Activated T-helper 2 cell treated with anti-CD3 and anti-CD28 coated beads, Interferon-gamma antibody, Interleukin-2, Interleukin-4, amounts not matched to agents 10 μg/mL and 5 μg/mL and 100 μg/mL, durations not matched to agents 14 hours and 24 hours and 36 hours (primary cell): ENCODE measurements around the gene STAB2. TPM values are rescaled to one million over a fixed set of nuclear protein-coding genes. Genes with fewer than 3 reads are reported as not detected.

Experiments
- DNase-seq: peaks from one replicate; pipeline ENCODE4 v3.0.0; 2021; ENCODE audit warnings: low spot score
- H3K27ac Mint-ChIP-seq: one replicate; pipeline ENCODE4 v1.8.0; 2021; ENCODE audit warnings: mixed read lengths
- H3K27me3 Mint-ChIP-seq: one replicate; pipeline ENCODE4 v1.8.0; 2021; ENCODE audit warnings: low read depth, mixed read lengths
- H3K36me3 Mint-ChIP-seq: one replicate; pipeline ENCODE4 v1.8.0; 2021; ENCODE audit warnings: low read depth, mixed read lengths
- H3K4me1 Mint-ChIP-seq: one replicate; pipeline ENCODE4 v1.8.0; 2021; ENCODE audit warnings: low read depth, mixed read lengths
- H3K4me3 Mint-ChIP-seq: one replicate; pipeline ENCODE4 v1.8.0; 2021; ENCODE audit warnings: low read depth, mild to moderate bottlenecking, moderate library complexity, mixed read lengths
- H3K9me3 Mint-ChIP-seq: one replicate; pipeline ENCODE4 v1.8.0; 2021; ENCODE audit warnings: mixed read lengths
- intact Hi-C: fragments of 100-400 bp; cut with micrococcal nuclease; formaldehyde crosslinking; loops from one replicate; pipeline ENCODE4 v1.15.1; 2023
- total RNA-seq: library from RNA; stranded (reverse); gene quantifications from 2 replicates; pipeline ENCODE4 v1.2.3, GENCODE V29; 2022

Gene STAB2
- total RNA-seq, 1 donor from 2014 or later, result not detected

- no peak for DNase-seq
- Mint-ChIP-seq H3K4me1 (no peaks in the 10 kb centered on the region), H3K27me3 (peaks cover 10% of the 10 kb centered on the region), H3K9me3 (no peaks in the 10 kb centered on the region), H3K4me3 (no peak overlapping the region), H3K27ac (no peak overlapping the region), H3K36me3 (no peaks in the 10 kb centered on the region)
- intact Hi-C loops, result no loop called here
Measured at GRCh38 chr12:103751171-103751570, 164.1 kb downstream of the STAB2 start.

- H3K27me3 Mint-ChIP-seq, result peaks cover 10% of the 10 kb centered on the region
- no peak overlapping the region for H3K4me3 Mint-ChIP-seq
- H3K27ac Mint-ChIP-seq, result no peak overlapping the region
- H3K4me1 Mint-ChIP-seq, result no peaks in the 10 kb centered on the region
- DNase-seq, result no peak
- intact Hi-C loops, result no loop called here
- no peaks in the 10 kb centered on the region for H3K9me3 Mint-ChIP-seq
- no peaks in the 10 kb centered on the region for H3K36me3 Mint-ChIP-seq
Measured at GRCh38 chr12:103751600-103751999, 164.5 kb downstream of the STAB2 start.

GRCh38 chr12:103755425-103755824 is 168.4 kb downstream of the STAB2 start:
- Mint-ChIP-seq H3K4me3 (no peak overlapping the region), H3K4me1 (no peaks in the 10 kb centered on the region), H3K9me3 (no peaks in the 10 kb centered on the region), H3K27ac (no peak overlapping the region), H3K36me3 (no peaks in the 10 kb centered on the region), H3K27me3 (peaks cover 10% of the 10 kb centered on the region)
- intact Hi-C loops, result no loop called here
- no peak for DNase-seq

GRCh38 chr12:103756443-103756842 is 169.4 kb downstream of the STAB2 start:
- DNase-seq, result no peak
- H3K9me3 Mint-ChIP-seq, result no peaks in the 10 kb centered on the region
- no peaks in the 10 kb centered on the region for H3K4me1 Mint-ChIP-seq
- H3K27me3 Mint-ChIP-seq, result peaks cover 7% of the 10 kb centered on the region
- intact Hi-C loops, result no loop called here
- H3K27ac Mint-ChIP-seq, result no peak overlapping the region
- H3K4me3 Mint-ChIP-seq, result no peak overlapping the region
- H3K36me3 Mint-ChIP-seq, result no peaks in the 10 kb centered on the region

GRCh38 chr12:103757248-103757647 is 170.2 kb downstream of the STAB2 start:
- no peak for DNase-seq
- H3K27ac Mint-ChIP-seq, result no peak overlapping the region
- H3K36me3 Mint-ChIP-seq, result no peaks in the 10 kb centered on the region
- no peak overlapping the region for H3K4me3 Mint-ChIP-seq
- no peaks in the 10 kb centered on the region for H3K4me1 Mint-ChIP-seq
- intact Hi-C loops, result no loop called here
- peaks cover 3% of the 10 kb centered on the region for H3K27me3 Mint-ChIP-seq
- no peaks in the 10 kb centered on the region for H3K9me3 Mint-ChIP-seq

GRCh38 chr12:103758310-103759089 is 171.4 kb downstream of the STAB2 start:
- H3K36me3 Mint-ChIP-seq, result no peaks in the 10 kb centered on the region
- no peaks in the 10 kb centered on the region for H3K4me1 Mint-ChIP-seq
- intact Hi-C loops, result no loop called here
- no peaks in the 10 kb centered on the region for H3K9me3 Mint-ChIP-seq
- no peak overlapping the region for H3K27ac Mint-ChIP-seq
- no peaks in the 10 kb centered on the region for H3K27me3 Mint-ChIP-seq
- no peak overlapping the region for H3K4me3 Mint-ChIP-seq
- no peak for DNase-seq

GRCh38 chr12:103762473-103762872 is 175.4 kb downstream of the STAB2 start:
- Mint-ChIP-seq H3K27ac (no peak overlapping the region), H3K4me1 (peaks cover 4% of the 10 kb centered on the region), H3K36me3 (no peaks in the 10 kb centered on the region), H3K9me3 (no peaks in the 10 kb centered on the region), H3K4me3 (no peak overlapping the region), H3K27me3 (no peaks in the 10 kb centered on the region)
- no peak for DNase-seq
- intact Hi-C loops, result no loop called here

GRCh38 chr12:103765322-103765721 is 178.2 kb downstream of the STAB2 start:
- no peaks in the 10 kb centered on the region for H3K9me3 Mint-ChIP-seq
- intact Hi-C loops, result no loop called here
- no peaks in the 10 kb centered on the region for H3K36me3 Mint-ChIP-seq
- no peaks in the 10 kb centered on the region for H3K27me3 Mint-ChIP-seq
- H3K27ac Mint-ChIP-seq, result no peak overlapping the region
- H3K4me3 Mint-ChIP-seq, result no peak overlapping the region
- H3K4me1 Mint-ChIP-seq, result peaks cover 4% of the 10 kb centered on the region
- DNase-seq, result no peak

GRCh38 chr12:103766028-103766427 is 179.0 kb downstream of the STAB2 start:
- no peaks in the 10 kb centered on the region for H3K27me3 Mint-ChIP-seq
- H3K4me3 Mint-ChIP-seq, result no peak overlapping the region
- intact Hi-C loops, result no loop called here
- no peaks in the 10 kb centered on the region for H3K36me3 Mint-ChIP-seq
- DNase-seq, result no peak
- H3K27ac Mint-ChIP-seq, result no peak overlapping the region
- H3K4me1 Mint-ChIP-seq, result peaks cover 4% of the 10 kb centered on the region
- H3K9me3 Mint-ChIP-seq, result no peaks in the 10 kb centered on the region

GRCh38 chr12:103768467-103769123 is 181.5 kb downstream of the STAB2 start:
- peaks cover 4% of the 10 kb centered on the region for H3K4me1 Mint-ChIP-seq
- no peak for DNase-seq
- no peak overlapping the region for H3K27ac Mint-ChIP-seq
- no peaks in the 10 kb centered on the region for H3K36me3 Mint-ChIP-seq
- intact Hi-C loops, result no loop called here
- no peak overlapping the region for H3K4me3 Mint-ChIP-seq
- H3K27me3 Mint-ChIP-seq, result no peaks in the 10 kb centered on the region
- no peaks in the 10 kb centered on the region for H3K9me3 Mint-ChIP-seq

- H3K27me3 Mint-ChIP-seq, result no peaks in the 10 kb centered on the region
- no peak overlapping the region for H3K27ac Mint-ChIP-seq
- intact Hi-C loops, result no loop called here
- H3K36me3 Mint-ChIP-seq, result no peaks in the 10 kb centered on the region
- no peak overlapping the region for H3K4me3 Mint-ChIP-seq
- H3K4me1 Mint-ChIP-seq, result peaks cover 4% of the 10 kb centered on the region
- no peaks in the 10 kb centered on the region for H3K9me3 Mint-ChIP-seq
- DNase-seq, result no peak
Measured at GRCh38 chr12:103769240-103769945, 182.3 kb downstream of the STAB2 start.

GRCh38 chr12:103771466-103771865 is 184.4 kb downstream of the STAB2 start:
- Mint-ChIP-seq H3K27me3 (no peaks in the 10 kb centered on the region), H3K4me1 (peaks cover 3% of the 10 kb centered on the region), H3K9me3 (no peaks in the 10 kb centered on the region), H3K36me3 (peaks cover 6% of the 10 kb centered on the region), H3K4me3 (no peak overlapping the region), H3K27ac (no peak overlapping the region)
- no peak for DNase-seq
- intact Hi-C loops, result no loop called here
